GM18498 (cell line): ENCODE data around the gene ATP5MC2.
"Not testable (repeated sequence)": the region's sequence is repeated elsewhere in the genome, so short reads cannot be mapped to it uniquely, and the experiment has no call there.

Experiments
- ATAC-seq: cut with Tn5 transposase; IDR thresholded peaks from one replicate; pipeline ENCODE4 v1.9.1; 2021; ENCODE audit warnings: mild to moderate bottlenecking, moderate library complexity; ENCODE audit not compliant: unreplicated experiment

ATP5MC2 gene

GRCh38 chr12:53695152-53696145, 19.6 kb upstream of the ATP5MC2 start:
- no peak for ATAC-seq

GRCh38 chr12:53694756-53695151, 18.9 kb upstream of the ATP5MC2 start:
- ATAC-seq, result no peak

GRCh38 chr12:53688134-53688533, 12.3 kb upstream of the ATP5MC2 start:
- ATAC-seq, result no peak

GRCh38 chr12:53686436-53686835, 10.6 kb upstream of the ATP5MC2 start:
- ATAC-seq, result no peak

- ATAC-seq, result no peak
These were observed 8.9 kb upstream of the ATP5MC2 start for GRCh38 chr12:53684654-53685220.

GRCh38 chr12:53683983-53684382, 8.1 kb upstream of the ATP5MC2 start:
- ATAC-seq, result no peak

- ATAC-seq, result no peak
These were observed 7.6 kb upstream of the ATP5MC2 start for GRCh38 chr12:53683494-53683893.

GRCh38 chr12:53680061-53680460, 4.2 kb upstream of the ATP5MC2 start:
- not testable (repeated sequence) for ATAC-seq

GRCh38 chr12:53677800-53678148, 1.9 kb upstream of the ATP5MC2 start:
- ATAC-seq, result no peak

GRCh38 chr12:53677016-53677799, 1.3 kb upstream of the ATP5MC2 start:
- no peak for ATAC-seq

- ATAC-seq, result no peak
These were observed 753 bp upstream of the ATP5MC2 start for GRCh38 chr12:53676656-53677015.

GRCh38 chr12:53674977-53675700, 744 bp downstream of the ATP5MC2 start:
- ATAC-seq, result no peak

GRCh38 chr12:53670971-53671370, 4.9 kb downstream of the ATP5MC2 start:
- no peak for ATAC-seq

GRCh38 chr12:53670308-53670707, 5.6 kb downstream of the ATP5MC2 start:
- ATAC-seq, result no peak

- no peak for ATAC-seq
These were observed 8.8 kb downstream of the ATP5MC2 start for GRCh38 chr12:53667080-53667479.

- no peak for ATAC-seq
These were observed 10.9 kb downstream of the ATP5MC2 start for GRCh38 chr12:53664936-53665335.

- no peak for ATAC-seq
These were observed 11.7 kb downstream of the ATP5MC2 start for GRCh38 chr12:53664191-53664590.

- no peak for ATAC-seq
These were observed 15.8 kb downstream of the ATP5MC2 start for GRCh38 chr12:53660041-53660440.

- ATAC-seq, result no peak
These were observed 16.3 kb downstream of the ATP5MC2 start for GRCh38 chr12:53659571-53659981.

GRCh38 chr12:53659011-53659551, 16.8 kb downstream of the ATP5MC2 start:
- ATAC-seq, result no peak

GRCh38 chr12:53657041-53657440, 18.8 kb downstream of the ATP5MC2 start:
- no peak for ATAC-seq
